Measurements from ENCODE around the gene CASZ1.

The CASZ1 gene

DNA sequence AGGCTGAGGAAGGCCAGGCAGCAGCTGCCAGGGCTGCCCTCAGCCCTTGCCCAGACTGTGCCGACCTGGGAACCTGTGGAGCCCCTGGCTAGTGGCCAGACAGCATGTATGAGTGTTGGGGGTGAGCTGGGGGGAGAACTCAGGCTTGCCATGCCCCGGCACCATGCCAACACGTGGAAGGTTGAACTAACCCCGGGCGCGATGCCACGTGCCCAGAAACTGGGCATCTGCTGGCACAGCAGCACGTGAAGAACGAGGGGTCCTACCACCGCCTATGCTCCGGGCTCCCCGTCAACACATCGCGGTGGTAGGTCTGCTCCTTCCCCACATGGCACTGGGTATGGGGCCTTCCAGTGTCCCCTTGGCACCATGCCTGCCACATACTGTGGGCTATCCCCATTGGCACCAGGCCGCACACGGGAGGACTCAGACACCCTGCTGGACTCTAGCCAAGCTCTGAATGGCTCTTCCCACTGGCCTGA is 68.7 kb downstream of the CASZ1 start:
- Histone ChIP-seq H3K4me1 (ENCODE audit: insufficient read depth, low read length) (no peaks in the 10 kb centered on the region), H3K79me2 (ENCODE audit: insufficient read depth, low read length) (no peaks in the 10 kb centered on the region), H3K4me2 (ENCODE audit: insufficient read depth, low read length) (no peak overlapping the region), H3K27ac (ENCODE audit: low read length) (no peak overlapping the region), H4K20me1 (ENCODE audit: insufficient read depth, low read length) (0 out of 2 replicates have a peak, but pooled peaks cover 8% of the 10 kb centered on the region), H3K9ac (ENCODE audit: low read depth, low read length) (no peak overlapping the region), H3K36me3 (ENCODE audit: insufficient read depth, low read length) (no peaks in the 10 kb centered on the region), H3K9me3 (ENCODE audit: insufficient read depth, low read length, severe bottlenecking) (no peaks in the 10 kb centered on the region), H2AFZ (ENCODE audit: low read depth, low read length) (no peak overlapping the region), H3K4me3 (ENCODE audit: low read depth in 1 of 2, low read length in 2 of 2) (no peak overlapping the region), H3K27me3 (ENCODE audit: insufficient read depth, low read length, poor library complexity) (peaks cover 4% of the 10 kb centered on the region)
- DNase-seq = no peak
- no peak for ATAC-seq (ENCODE audit: insufficient read depth, low read depth)
- TF ChIP-seq, protein P1, sequence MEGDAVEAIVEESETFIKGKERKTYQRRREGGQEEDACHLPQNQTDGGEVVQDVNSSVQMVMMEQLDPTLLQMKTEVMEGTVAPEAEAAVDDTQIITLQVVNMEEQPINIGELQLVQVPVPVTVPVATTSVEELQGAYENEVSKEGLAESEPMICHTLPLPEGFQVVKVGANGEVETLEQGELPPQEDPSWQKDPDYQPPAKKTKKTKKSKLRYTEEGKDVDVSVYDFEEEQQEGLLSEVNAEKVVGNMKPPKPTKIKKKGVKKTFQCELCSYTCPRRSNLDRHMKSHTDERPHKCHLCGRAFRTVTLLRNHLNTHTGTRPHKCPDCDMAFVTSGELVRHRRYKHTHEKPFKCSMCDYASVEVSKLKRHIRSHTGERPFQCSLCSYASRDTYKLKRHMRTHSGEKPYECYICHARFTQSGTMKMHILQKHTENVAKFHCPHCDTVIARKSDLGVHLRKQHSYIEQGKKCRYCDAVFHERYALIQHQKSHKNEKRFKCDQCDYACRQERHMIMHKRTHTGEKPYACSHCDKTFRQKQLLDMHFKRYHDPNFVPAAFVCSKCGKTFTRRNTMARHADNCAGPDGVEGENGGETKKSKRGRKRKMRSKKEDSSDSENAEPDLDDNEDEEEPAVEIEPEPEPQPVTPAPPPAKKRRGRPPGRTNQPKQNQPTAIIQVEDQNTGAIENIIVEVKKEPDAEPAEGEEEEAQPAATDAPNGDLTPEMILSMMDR (IDR thresholded peaks at IDR 0.05; ENCODE audit: borderline replicate concordance, extremely low read depth, low read length, poor library complexity, severe bottlenecking) = no peak
- TF ChIP-seq EZH2 (IDR thresholded peaks at IDR 0.05; ENCODE audit: borderline replicate concordance, low read depth, low read length, severe bottlenecking) = no peak

DNA sequence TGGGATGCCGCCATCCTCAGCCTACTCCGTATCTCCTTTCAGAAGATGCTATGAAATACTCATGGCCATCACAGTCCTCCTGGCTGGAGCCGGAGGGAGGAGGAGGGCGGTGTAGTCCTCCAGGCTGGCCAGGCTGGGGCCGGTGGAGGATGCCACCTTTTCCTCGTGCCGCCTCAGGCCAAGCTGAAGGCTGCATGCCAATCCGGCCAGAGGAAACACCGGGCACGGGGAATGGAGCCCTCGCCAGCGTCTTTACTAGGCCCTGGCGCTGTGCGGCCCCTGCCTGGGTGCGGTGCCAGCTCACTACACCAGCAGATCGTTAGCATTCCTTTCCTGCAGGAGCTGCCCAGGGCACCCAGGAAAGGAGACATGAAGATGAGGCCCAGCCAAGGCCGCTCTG is 70.1 kb downstream of the CASZ1 start:
- TF ChIP-seq EZH2 (IDR thresholded peaks at IDR 0.05; ENCODE audit: borderline replicate concordance, low read depth, low read length, severe bottlenecking) = no peak
- TF ChIP-seq, protein P1 (IDR thresholded peaks at IDR 0.05; ENCODE audit: borderline replicate concordance, extremely low read depth, low read length, poor library complexity, severe bottlenecking) = no peak
- DNase-seq = no peak
- H3K4me2 ChIP-seq (ENCODE audit: insufficient read depth, low read length) = no peak overlapping the region
- no peaks in the 10 kb centered on the region for H3K4me1 ChIP-seq (ENCODE audit: insufficient read depth, low read length)
- no peak overlapping the region for H2AFZ ChIP-seq (ENCODE audit: low read depth, low read length)
- H4K20me1 ChIP-seq (ENCODE audit: insufficient read depth, low read length) = 0 out of 2 replicates have a peak, but pooled peaks cover 8% of the 10 kb centered on the region
- no peaks in the 10 kb centered on the region for H3K36me3 ChIP-seq (ENCODE audit: insufficient read depth, low read length)
- no peaks in the 10 kb centered on the region for H3K79me2 ChIP-seq (ENCODE audit: insufficient read depth, low read length)
- H3K9ac ChIP-seq (ENCODE audit: low read depth, low read length) = no peak overlapping the region
- H3K4me3 ChIP-seq (ENCODE audit: low read depth in 1 of 2, low read length in 2 of 2) = no peak overlapping the region
- no peak overlapping the region for H3K27ac ChIP-seq (ENCODE audit: low read length)
- peaks cover 4% of the 10 kb centered on the region for H3K27me3 ChIP-seq (ENCODE audit: insufficient read depth, low read length, poor library complexity)
- ATAC-seq (ENCODE audit: insufficient read depth, low read depth) = no peak
- no peaks in the 10 kb centered on the region for H3K9me3 ChIP-seq (ENCODE audit: insufficient read depth, low read length, severe bottlenecking)

DNA sequence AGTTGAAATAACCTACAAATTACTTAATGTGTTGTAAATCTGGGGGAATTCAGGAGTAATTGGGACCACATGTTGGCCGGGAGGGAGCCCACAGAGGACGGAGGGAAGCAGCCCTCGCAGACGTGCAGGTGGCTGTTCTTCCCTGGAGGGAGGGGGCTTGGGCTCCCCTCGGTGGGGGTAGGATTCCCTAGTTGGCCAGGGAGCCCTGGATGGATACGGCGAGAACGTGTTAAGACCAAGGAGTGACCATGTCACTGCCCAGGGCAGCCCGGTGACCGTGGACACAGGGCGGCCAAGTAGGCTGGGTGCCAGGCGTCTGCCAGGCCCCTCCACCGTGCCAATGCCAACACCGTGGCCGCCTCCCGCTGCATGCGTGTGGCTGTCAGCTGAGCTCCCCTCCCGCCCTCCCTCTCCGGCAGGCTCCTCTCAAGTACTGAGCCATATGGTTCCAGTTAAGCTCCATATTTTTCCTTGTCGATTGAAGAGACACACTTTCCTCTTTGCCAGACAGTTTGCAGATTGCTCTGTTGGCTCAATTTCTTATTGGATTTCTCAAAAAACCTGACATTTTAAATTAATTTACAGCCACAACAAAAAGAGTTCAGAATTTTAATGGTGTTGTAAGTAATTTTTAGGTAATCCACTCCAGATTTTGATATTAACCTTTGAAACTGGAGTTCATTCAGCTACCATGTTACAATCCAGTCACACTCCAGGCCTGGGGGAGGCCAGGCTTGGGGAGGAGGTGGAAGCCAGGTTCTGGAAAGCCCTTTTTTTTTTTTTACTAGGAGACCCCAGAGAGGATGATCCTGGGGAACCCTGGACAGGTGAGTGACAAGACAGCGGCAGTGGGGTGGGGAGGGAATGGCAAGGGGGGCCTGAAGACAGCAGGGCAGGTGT is 71.2 kb downstream of the CASZ1 start:
- H3K79me2 ChIP-seq (ENCODE audit: insufficient read depth, low read length) = no peaks in the 10 kb centered on the region
- no peaks in the 10 kb centered on the region for H3K4me1 ChIP-seq (ENCODE audit: insufficient read depth, low read length)
- no peaks in the 10 kb centered on the region for H3K9me3 ChIP-seq (ENCODE audit: insufficient read depth, low read length, severe bottlenecking)
- no peak overlapping the region for H3K27ac ChIP-seq (ENCODE audit: low read length)
- H3K9ac ChIP-seq (ENCODE audit: low read depth, low read length) = no peak overlapping the region
- H2AFZ ChIP-seq (ENCODE audit: low read depth, low read length) = no peak overlapping the region
- H4K20me1 ChIP-seq (ENCODE audit: insufficient read depth, low read length) = 0 out of 2 replicates have a peak, but pooled peaks cover 8% of the 10 kb centered on the region
- H3K36me3 ChIP-seq (ENCODE audit: insufficient read depth, low read length) = no peaks in the 10 kb centered on the region
- DNase-seq (no peak), ATAC-seq (ENCODE audit: insufficient read depth, low read depth) (no peak)
- H3K4me2 ChIP-seq (ENCODE audit: insufficient read depth, low read length) = no peak overlapping the region
- H3K27me3 ChIP-seq (ENCODE audit: insufficient read depth, low read length, poor library complexity) = peaks cover 4% of the 10 kb centered on the region
- H3K4me3 ChIP-seq (ENCODE audit: low read depth in 1 of 2, low read length in 2 of 2) = no peak overlapping the region
- no peak for TF ChIP-seq EZH2 (IDR thresholded peaks at IDR 0.05; ENCODE audit: borderline replicate concordance, low read depth, low read length, severe bottlenecking)
- TF ChIP-seq, protein P1 (IDR thresholded peaks at IDR 0.05; ENCODE audit: borderline replicate concordance, extremely low read depth, low read length, poor library complexity, severe bottlenecking) = no peak

All from DND-41 (cell line).